Esophagus squamous epithelium (tissue), 4 donors: ENCODE measurements around the gene CA7.

Experiments used
- POLR2A ChIP-seq, 4 donors: fragments of 450-650 bp; IDR thresholded peaks; one replicate each; pipeline ENCODE4 v1.6.1; 2017; ENCODE audit warnings: antibody characterized with exemption in 4 of 4, mild to moderate bottlenecking in 4 of 4, moderate library complexity in 3 of 4
- TF ChIP-seq, protein P1 (sequence below), 6 experiments: fragments of 450-650 bp in 4 of 6; fragments of 200-600 bp in 2 of 6; sonication (generic) in 2 of 6; IDR thresholded peaks; one replicate each; pipeline ENCODE4 v1.5.1; 2016 to 2019; ENCODE audit warnings: antibody characterized with exemption in 6 of 6, mild to moderate bottlenecking in 4 of 6, moderate library complexity in 4 of 6

DNA sequence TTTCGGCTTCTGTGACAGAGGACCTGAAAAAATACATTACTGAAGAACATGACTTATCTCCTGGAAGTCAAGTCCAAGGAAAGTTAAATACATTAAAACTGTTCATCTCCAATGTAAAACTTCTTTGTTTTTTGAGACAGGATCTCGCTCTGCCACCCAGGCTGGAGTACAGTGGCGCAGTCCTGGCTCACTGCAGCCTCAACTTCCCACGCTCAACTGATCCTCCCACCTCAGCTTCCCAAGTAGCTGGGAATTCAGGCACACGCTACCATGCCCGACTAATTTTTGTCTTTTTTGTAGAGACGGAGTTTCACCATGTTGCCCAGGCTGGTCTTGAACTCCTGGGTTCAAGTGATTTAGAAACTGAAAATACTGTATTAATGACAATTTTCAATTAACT, 33.2 kb upstream of the CA7 start:
- TF ChIP-seq, protein P1, sequence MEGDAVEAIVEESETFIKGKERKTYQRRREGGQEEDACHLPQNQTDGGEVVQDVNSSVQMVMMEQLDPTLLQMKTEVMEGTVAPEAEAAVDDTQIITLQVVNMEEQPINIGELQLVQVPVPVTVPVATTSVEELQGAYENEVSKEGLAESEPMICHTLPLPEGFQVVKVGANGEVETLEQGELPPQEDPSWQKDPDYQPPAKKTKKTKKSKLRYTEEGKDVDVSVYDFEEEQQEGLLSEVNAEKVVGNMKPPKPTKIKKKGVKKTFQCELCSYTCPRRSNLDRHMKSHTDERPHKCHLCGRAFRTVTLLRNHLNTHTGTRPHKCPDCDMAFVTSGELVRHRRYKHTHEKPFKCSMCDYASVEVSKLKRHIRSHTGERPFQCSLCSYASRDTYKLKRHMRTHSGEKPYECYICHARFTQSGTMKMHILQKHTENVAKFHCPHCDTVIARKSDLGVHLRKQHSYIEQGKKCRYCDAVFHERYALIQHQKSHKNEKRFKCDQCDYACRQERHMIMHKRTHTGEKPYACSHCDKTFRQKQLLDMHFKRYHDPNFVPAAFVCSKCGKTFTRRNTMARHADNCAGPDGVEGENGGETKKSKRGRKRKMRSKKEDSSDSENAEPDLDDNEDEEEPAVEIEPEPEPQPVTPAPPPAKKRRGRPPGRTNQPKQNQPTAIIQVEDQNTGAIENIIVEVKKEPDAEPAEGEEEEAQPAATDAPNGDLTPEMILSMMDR (IDR thresholded peaks at IDR 0.05): no peak
- TF ChIP-seq POLR2A (IDR thresholded peaks at IDR 0.05): no peak
